Effector memory CD8-positive, alpha-beta T cell (primary cell): ENCODE data around the gene SGSH.

Experiments
- ATAC-seq: fragments of 150-1000 bp; cut with Tn5 transposase; replicated peaks from 2 replicates; pipeline ENCODE4 v1.10.0; 2021; ENCODE audit warnings: mild to moderate bottlenecking, moderate library complexity
- DNase-seq, 3 experiments: peaks; one replicate each; pipeline ENCODE4 v3.0.0; 2021
- H3K27ac Mint-ChIP-seq, 2 donors: one replicate each; pipeline ENCODE4 v1.8.0; 2022; ENCODE audit warnings: mild to moderate bottlenecking in 2 of 2, mixed read lengths in 2 of 2, moderate library complexity in 2 of 2
- H3K27me3 Mint-ChIP-seq, 2 donors: one replicate each; pipeline ENCODE4 v1.8.0; 2022; ENCODE audit warnings: mixed read lengths in 2 of 2
- H3K36me3 Mint-ChIP-seq: one replicate; pipeline ENCODE4 v1.8.0; 2022; ENCODE audit warnings: mild to moderate bottlenecking, moderate library complexity, mixed read lengths; ENCODE audit not compliant: insufficient read depth
- H3K4me1 Mint-ChIP-seq, 2 donors: one replicate each; pipeline ENCODE4 v1.8.0; 2022; ENCODE audit warnings: low read depth in 2 of 2, mixed read lengths in 2 of 2
- H3K4me3 Mint-ChIP-seq, 2 donors: one replicate each; pipeline ENCODE4 v1.8.0; 2022; ENCODE audit warnings: mild to moderate bottlenecking in 2 of 2, mixed read lengths in 2 of 2, moderate library complexity in 2 of 2
- H3K9me3 Mint-ChIP-seq, 2 donors: one replicate each; pipeline ENCODE4 v1.8.0; 2022; ENCODE audit warnings: mixed read lengths in 2 of 2

SGSH gene

GRCh38 chr17:80173126-80173525, 47.0 kb downstream of the SGSH start:
- no peaks in the 10 kb centered on the region for H3K9me3 Mint-ChIP-seq
- no peak overlapping the region for H3K27ac Mint-ChIP-seq
- H3K4me1 Mint-ChIP-seq, result no peaks in the 10 kb centered on the region
- ATAC-seq, result no peak
- no peak for DNase-seq
- H3K4me3 Mint-ChIP-seq, result no peak overlapping the region
- no peaks in the 10 kb centered on the region for H3K36me3 Mint-ChIP-seq
- peaks cover 0 to 23% of the 10 kb centered on the region in 2 donors for H3K27me3 Mint-ChIP-seq

- Mint-ChIP-seq H3K36me3 (no peaks in the 10 kb centered on the region), H3K27ac (no peak overlapping the region), H3K4me3 (no peak overlapping the region), H3K27me3 (peaks cover 0 to 31% of the 10 kb centered on the region in 2 donors), H3K9me3 (no peaks in the 10 kb centered on the region), H3K4me1 (no peaks in the 10 kb centered on the region)
- no peak for DNase-seq
- no peak for ATAC-seq
Observed at GRCh38 chr17:80171681-80172080, 48.5 kb downstream of the SGSH start.

- no peak for ATAC-seq
Observed at GRCh38 chr17:80169784-80170500, 50.2 kb downstream of the SGSH start, which contains the start of gene CARD14. TSS of gene CARD14 (plus strand) at chr17:80170030. CDS start at chr17:80181439, 11,409 bp downstream.

GRCh38 chr17:80169107-80169506, 51.0 kb downstream of the SGSH start:
- H3K27me3 Mint-ChIP-seq, result peaks cover 5 to 29% of the 10 kb centered on the region in 2 donors
- ATAC-seq, result no peak
- no peak overlapping the region for H3K4me3 Mint-ChIP-seq
- no peaks in the 10 kb centered on the region for H3K9me3 Mint-ChIP-seq
- no peaks in the 10 kb centered on the region for H3K36me3 Mint-ChIP-seq
- H3K27ac Mint-ChIP-seq, result no peak overlapping the region
- H3K4me1 Mint-ChIP-seq, result no peaks in the 10 kb centered on the region
- no peak for DNase-seq

More at GRCh38 chr17:80169784-80170500, 50.2 kb downstream of the SGSH start, which contains the start of gene CARD14:
- Mint-ChIP-seq H3K36me3 (no peaks in the 10 kb centered on the region), H3K9me3 (no peaks in the 10 kb centered on the region), H3K27me3 (peaks cover 0 to 26% of the 10 kb centered on the region in 2 donors), H3K4me1 (no peaks in the 10 kb centered on the region), H3K4me3 (no peak within 1 kb of the TSS), H3K27ac (no peak within 1 kb of the TSS)
- DNase-seq, result no peak

GRCh38 chr17:80168371-80168770, 51.8 kb downstream of the SGSH start:
- Mint-ChIP-seq H3K27ac (peak overlapping the region in 1 of 2 donors; percentile 13), H3K9me3 (no peaks in the 10 kb centered on the region), H3K4me3 (no peak overlapping the region), H3K36me3 (no peaks in the 10 kb centered on the region), H3K27me3 (peaks cover 8 to 33% of the 10 kb centered on the region in 2 donors), H3K4me1 (no peaks in the 10 kb centered on the region)
- DNase-seq, result no peak
- no peak for ATAC-seq

GRCh38 chr17:80166446-80166845, 53.7 kb downstream of the SGSH start:
- DNase-seq, result no peak
- ATAC-seq, result no peak
- Mint-ChIP-seq H3K36me3 (no peaks in the 10 kb centered on the region), H3K4me3 (no peak overlapping the region), H3K4me1 (no peaks in the 10 kb centered on the region), H3K27ac (no peak overlapping the region), H3K27me3 (peaks cover 8 to 33% of the 10 kb centered on the region in 2 donors), H3K9me3 (no peaks in the 10 kb centered on the region)

- H3K4me3 Mint-ChIP-seq, result no peak overlapping the region
- H3K27ac Mint-ChIP-seq, result no peak overlapping the region
- peaks cover 27 to 50% of the 10 kb centered on the region in 2 donors for H3K27me3 Mint-ChIP-seq
- H3K36me3 Mint-ChIP-seq, result no peaks in the 10 kb centered on the region
- no peaks in the 10 kb centered on the region for H3K9me3 Mint-ChIP-seq
- H3K4me1 Mint-ChIP-seq, result peaks cover 0 to 2% of the 10 kb centered on the region in 2 donors
- DNase-seq, result no peak
- no peak for ATAC-seq
Observed at GRCh38 chr17:80164185-80164584, 55.9 kb downstream of the SGSH start.

GRCh38 chr17:80163336-80163735, 56.8 kb downstream of the SGSH start:
- Mint-ChIP-seq H3K27me3 (peaks cover 27 to 43% of the 10 kb centered on the region in 2 donors), H3K36me3 (no peaks in the 10 kb centered on the region), H3K4me3 (no peak overlapping the region), H3K27ac (no peak overlapping the region), H3K9me3 (no peaks in the 10 kb centered on the region), H3K4me1 (peaks cover 0 to 2% of the 10 kb centered on the region in 2 donors)
- no peak for DNase-seq
- no peak for ATAC-seq

GRCh38 chr17:80160536-80160935, 59.6 kb downstream of the SGSH start:
- no peaks in the 10 kb centered on the region for H3K9me3 Mint-ChIP-seq
- ATAC-seq (no peak), DNase-seq (no peak)
- no peak overlapping the region for H3K4me3 Mint-ChIP-seq
- H3K27ac Mint-ChIP-seq, result no peak overlapping the region
- H3K36me3 Mint-ChIP-seq, result no peaks in the 10 kb centered on the region
- peaks cover 0 to 2% of the 10 kb centered on the region in 2 donors for H3K4me1 Mint-ChIP-seq
- peaks cover 27 to 31% of the 10 kb centered on the region in 2 donors for H3K27me3 Mint-ChIP-seq
